ENCODE results near the gene BMI1.

The BMI1 gene

GRCh38 chr10:22319980-22320558, 830 bp upstream of the BMI1 start:
- no peak for DNase-seq (ENCODE audit: low read depth in 2 of 2)

GRCh38 chr10:22321156-22321923, 441 bp downstream of the BMI1 start:
- DNase-seq (ENCODE audit: low read depth in 2 of 2): peak in 1 of 2 donors; percentile 38

- DNase-seq (ENCODE audit: low read depth in 2 of 2): no peak
These were observed 1.2 kb downstream of the BMI1 start for GRCh38 chr10:22321924-22322640.

- DNase-seq (ENCODE audit: low read depth in 2 of 2): no peak
These were observed 1.8 kb downstream of the BMI1 start for GRCh38 chr10:22322641-22323160.

GRCh38 chr10:22323538-22324305, 2.8 kb downstream of the BMI1 start:
- no peak for DNase-seq (ENCODE audit: low read depth in 2 of 2)

- DNase-seq (ENCODE audit: low read depth in 2 of 2): no peak
These were observed 3.5 kb downstream of the BMI1 start for GRCh38 chr10:22324413-22324812.

GRCh38 chr10:22324893-22325271, 4.0 kb downstream of the BMI1 start:
- no peak for DNase-seq (ENCODE audit: low read depth in 2 of 2)

GRCh38 chr10:22325272-22326144, 4.6 kb downstream of the BMI1 start:
- peak in 1 of 2 donors; percentile 46 for DNase-seq (ENCODE audit: low read depth in 2 of 2)

GRCh38 chr10:22326145-22326702, 5.3 kb downstream of the BMI1 start:
- no peak for DNase-seq (ENCODE audit: low read depth in 2 of 2)

GRCh38 chr10:22329150-22329549, 8.3 kb downstream of the BMI1 start:
- DNase-seq (ENCODE audit: low read depth in 2 of 2): no peak

- DNase-seq (ENCODE audit: low read depth in 2 of 2): no peak
These were observed 11.3 kb downstream of the BMI1 start for GRCh38 chr10:22332116-22332692.

- DNase-seq (ENCODE audit: low read depth in 2 of 2): no peak
These were observed 12.5 kb downstream of the BMI1 start for GRCh38 chr10:22333167-22333974.

- no peak for DNase-seq (ENCODE audit: low read depth in 2 of 2)
These were observed 13.0 kb downstream of the BMI1 start for GRCh38 chr10:22333975-22334282.

- DNase-seq (ENCODE audit: low read depth in 2 of 2): no peak
These were observed 13.7 kb downstream of the BMI1 start for GRCh38 chr10:22334414-22335172.

- no peak for DNase-seq (ENCODE audit: low read depth in 2 of 2)
These were observed 14.5 kb downstream of the BMI1 start for GRCh38 chr10:22335173-22335933.

- DNase-seq (ENCODE audit: low read depth in 2 of 2): no peak
These were observed 17.4 kb downstream of the BMI1 start for GRCh38 chr10:22338185-22338900.

- DNase-seq (ENCODE audit: low read depth in 2 of 2): no peak
These were observed 18.0 kb downstream of the BMI1 start for GRCh38 chr10:22338931-22339330.

All from stimulated activated CD8-positive, alpha-beta memory T cell treated with anti-CD3 and anti-CD28 coated beads, Interleukin-2, amount 100 ng/mL, for 48 hours (primary cell).